HG03097 (cell line): ENCODE measurements around the gene MOB3B.

ENCODE experiments used
- ATAC-seq: cut with Tn5 transposase; IDR thresholded peaks from one replicate; pipeline ENCODE4 v1.9.1; 2021; ENCODE audit not compliant: unreplicated experiment, low FRiP score

MOB3B gene

GRCh38 chr9:27529316-27530278, at the start of gene MOB3B:
MOB3B (minus strand) TSS chr9:27529814; CDS start chr9:27455550, 74,264 bp downstream.
- ATAC-seq = peak; percentile 81

GRCh38 chr9:27573634-27574590, 44.3 kb upstream of the MOB3B start:
- ATAC-seq = peak; percentile 90

DNA sequence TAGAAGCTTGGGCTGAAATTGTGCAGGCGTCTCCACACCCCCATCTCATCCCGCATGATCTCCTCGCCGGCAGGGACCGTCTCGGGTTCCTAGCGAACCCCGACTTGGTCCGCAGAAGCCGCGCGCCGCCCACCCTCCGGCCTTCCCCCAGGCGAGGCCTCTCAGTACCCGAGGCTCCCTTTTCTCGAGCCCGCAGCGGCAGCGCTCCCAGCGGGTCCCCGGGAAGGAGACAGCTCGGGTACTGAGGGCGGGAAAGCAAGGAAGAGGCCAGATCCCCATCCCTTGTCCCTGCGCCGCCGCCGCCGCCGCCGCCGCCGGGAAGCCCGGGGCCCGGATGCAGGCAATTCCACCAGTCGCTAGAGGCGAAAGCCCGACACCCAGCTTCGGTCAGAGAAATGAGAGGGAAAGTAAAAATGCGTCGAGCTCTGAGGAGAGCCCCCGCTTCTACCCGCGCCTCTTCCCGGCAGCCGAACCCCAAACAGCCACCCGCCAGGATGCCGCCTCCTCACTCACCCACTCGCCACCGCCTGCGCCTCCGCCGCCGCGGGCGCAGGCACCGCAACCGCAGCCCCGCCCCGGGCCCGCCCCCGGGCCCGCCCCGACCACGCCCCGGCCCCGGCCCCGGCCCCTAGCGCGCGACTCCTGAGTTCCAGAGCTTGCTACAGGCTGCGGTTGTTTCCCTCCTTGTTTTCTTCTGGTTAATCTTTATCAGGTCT, 43.5 kb upstream of the MOB3B start, which contains the start of gene C9orf72:
Gene C9orf72 (minus strand): TSS at position 564 of the 716 bp plus-strand sequence. CDS start 6,361 bp downstream, outside the sequence.
- ATAC-seq = peak; percentile 70

GRCh38 chr9:27572566-27572917, 42.9 kb upstream of the MOB3B start:
- ATAC-seq = peak; percentile 19

DNA sequence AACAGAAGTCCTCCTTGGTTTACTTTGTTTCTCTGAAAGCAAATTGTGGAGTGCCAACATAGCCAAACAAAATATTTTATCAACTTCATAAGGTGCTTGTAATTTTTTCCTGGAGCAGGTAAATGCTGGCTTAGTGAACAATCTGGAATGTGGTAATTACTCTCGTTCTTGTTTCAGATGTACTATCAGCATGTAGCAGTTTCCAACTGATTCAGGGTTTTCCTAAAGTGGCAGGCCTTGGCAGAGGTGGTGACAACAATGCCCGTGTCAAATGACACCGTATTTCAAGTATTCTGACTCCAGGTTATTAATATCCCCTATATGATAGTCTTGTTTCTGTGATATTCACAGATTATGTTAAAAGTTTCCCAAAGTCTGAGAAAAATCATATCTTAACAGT, 42.4 kb upstream of the MOB3B start:
- ATAC-seq = no peak

DNA sequence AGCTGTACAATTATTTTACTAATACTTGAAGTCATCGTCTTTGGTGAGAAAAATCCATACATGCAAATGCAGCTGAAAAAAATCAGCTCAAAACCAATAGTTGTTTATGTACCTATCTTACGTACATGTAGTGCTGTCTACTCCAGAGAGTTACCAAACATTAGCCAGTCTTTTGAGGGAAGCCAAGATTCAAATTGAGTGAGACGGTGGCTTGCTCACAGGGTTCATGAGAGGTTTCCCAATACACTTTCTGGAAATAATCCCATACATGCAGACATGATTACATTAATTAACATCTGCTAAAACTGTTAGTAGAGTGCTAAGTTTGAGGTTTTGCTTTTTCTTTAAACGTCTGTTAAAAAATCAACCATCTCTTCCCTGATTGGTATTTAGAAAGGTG, 41.4 kb upstream of the MOB3B start:
- ATAC-seq = no peak

DNA sequence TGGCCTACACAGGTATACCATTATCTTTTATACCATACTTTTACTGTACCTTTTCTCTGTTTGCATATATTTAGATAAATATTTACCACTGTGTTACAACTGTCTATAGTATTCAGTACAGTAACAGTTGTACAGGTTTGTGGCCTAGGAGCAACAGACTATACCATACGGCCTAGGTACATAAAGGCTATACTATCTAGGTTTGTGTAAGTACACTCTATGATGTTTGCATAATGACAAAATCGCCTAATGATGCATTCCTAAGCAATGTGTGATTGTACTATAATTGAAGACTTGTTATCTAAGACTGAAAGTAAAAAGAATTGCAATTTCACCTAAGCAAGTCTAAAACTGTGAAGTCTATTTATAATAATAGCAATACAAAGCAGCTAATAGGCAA, 39.8 kb upstream of the MOB3B start:
- no peak for ATAC-seq

GRCh38 chr9:27566118-27566517, 36.5 kb upstream of the MOB3B start:
- no peak for ATAC-seq

DNA sequence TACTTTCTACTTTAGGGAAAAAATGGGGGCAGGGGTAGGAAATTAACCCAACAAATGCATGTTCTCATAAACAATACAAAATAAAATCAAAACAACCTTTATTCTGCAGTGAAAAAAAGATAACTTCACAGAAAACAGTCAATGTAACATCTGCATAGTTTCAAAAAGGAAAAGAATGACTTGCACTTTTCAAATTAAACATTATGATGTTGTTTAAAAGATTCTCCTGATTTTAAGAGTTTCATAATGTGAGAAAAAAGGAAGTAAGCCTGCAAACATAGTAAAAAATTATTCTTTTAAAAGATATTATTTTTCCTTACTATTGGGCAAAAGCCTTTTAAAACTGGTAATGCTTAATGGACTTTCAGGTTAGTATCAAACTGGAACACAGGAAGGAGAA, 36.1 kb upstream of the MOB3B start:
- ATAC-seq = no peak

- no peak for ATAC-seq
Observed at GRCh38 chr9:27564670-27565069, 35.1 kb upstream of the MOB3B start.

DNA sequence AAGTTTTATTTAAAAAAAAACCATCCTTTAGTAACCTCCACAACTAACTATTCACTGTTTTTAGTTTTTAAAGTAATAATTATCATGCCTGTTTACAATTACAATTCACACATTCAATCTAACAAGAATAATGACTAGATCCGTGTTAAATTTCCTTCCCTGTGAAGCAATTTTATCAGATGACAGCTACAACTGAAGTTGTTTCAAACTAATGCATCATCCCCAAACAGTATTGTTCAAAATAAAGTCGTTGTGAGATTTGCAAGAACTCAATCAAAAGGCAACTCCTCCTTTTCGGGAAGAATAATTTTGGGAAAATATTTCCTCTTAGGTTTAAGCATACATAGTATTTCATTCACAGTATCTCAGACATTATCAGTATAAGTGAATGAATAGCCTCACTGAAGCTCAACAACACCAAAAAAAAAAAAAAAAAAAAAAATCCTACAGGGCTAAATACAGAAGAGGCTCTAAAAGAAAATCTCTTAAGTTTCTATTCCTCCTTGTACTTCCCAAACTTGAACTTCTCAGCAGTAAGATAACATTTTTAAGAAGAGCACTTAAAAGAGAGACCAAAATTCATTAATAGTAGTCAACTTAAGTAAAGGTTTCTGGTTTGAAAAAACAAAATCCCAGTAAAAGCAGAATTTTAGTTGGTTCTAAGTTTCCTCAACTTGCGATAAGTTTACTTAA, 34.3 kb upstream of the MOB3B start:
- ATAC-seq = no peak

DNA sequence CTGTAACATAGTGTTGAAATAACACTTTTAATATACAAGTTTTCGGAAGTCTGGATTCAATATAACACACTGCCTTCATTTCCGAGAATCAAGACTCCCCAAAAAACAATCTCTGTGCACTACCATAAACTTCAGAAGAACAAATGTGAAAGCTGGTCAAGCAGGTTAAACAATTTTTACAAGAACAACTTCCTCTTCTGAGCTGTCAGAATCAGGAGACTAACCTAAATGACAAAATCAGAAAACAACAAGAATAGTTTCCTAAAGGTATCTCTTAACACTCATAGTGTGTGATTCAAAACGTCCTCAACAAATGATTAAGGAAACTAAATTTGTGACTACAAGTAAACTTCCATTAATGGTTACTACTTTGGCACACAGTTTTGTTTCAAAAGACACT, 32.1 kb upstream of the MOB3B start:
- ATAC-seq = no peak

DNA sequence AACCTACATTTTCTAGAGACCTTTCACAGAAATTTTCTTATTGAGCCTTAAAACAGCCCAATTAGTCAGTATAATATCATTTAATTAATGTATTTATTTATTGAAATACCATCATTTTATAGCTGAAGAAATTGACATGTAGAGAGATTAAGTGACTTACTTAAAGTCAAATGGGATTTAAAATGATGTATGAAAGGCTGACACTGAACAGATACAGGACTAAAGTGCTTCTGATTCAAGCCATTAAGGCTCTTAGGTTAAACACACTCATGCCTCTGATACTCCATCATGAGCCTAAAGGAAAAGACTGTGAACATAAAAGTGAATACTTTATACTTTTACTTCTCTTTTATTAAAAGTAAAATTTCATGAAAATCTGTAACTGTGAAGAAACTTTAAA, 30.8 kb upstream of the MOB3B start:
- ATAC-seq = no peak

DNA sequence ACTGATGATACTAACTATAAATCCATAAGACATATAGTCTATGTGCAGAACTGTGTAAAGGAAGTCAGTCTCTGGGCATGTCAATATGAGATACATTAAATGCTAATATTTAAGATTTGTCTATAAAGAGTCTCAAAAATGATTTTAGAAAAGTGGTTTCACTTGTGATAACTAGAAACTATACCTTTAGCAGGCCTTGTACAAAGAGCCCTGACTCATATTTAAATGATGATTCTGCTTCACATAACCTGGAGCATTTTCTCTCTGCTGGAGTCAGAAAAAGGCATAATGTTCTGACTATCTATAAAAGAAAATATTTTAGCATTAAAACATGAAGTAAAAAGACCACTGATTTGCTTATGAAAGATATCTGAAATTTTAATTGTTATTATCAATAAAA, 28.7 kb upstream of the MOB3B start:
- ATAC-seq = no peak

DNA sequence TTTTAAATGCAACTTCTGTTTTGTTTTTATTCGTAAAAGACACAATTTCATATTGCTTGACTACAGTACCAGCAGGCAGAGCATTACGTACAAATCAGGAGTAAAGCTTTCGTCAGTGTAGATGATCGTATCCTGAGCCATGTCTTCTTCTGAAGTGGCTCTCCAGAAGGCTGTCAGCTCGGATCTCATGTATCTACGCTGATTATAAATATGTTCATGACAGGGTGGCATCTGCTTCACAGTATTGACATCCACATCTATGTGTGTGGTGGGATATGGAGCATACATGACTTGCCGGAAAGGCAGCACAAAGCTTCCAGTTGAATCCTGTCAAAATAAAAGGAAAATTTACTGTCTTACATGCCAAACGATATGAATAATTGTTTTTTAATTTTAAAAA, 26.9 kb upstream of the MOB3B start:
- ATAC-seq = no peak

DNA sequence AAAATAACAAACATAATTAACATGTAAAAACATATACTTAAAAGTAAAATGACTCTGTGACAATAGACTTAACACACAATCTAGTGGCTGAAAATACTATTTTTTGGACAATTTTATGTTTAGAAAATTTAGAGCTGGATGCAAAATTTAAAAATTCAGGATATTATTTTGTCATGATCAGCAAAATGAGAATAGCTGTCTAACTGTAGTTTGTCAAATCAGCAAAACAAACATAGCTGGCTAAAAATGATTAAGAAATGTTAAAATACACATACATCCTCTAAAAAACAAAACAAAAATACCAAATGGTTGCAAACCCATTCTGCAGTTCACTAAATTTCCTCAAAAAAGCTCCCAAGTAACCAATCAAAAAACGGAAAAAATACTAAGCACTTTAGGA, 25.1 kb upstream of the MOB3B start:
- no peak for ATAC-seq

DNA sequence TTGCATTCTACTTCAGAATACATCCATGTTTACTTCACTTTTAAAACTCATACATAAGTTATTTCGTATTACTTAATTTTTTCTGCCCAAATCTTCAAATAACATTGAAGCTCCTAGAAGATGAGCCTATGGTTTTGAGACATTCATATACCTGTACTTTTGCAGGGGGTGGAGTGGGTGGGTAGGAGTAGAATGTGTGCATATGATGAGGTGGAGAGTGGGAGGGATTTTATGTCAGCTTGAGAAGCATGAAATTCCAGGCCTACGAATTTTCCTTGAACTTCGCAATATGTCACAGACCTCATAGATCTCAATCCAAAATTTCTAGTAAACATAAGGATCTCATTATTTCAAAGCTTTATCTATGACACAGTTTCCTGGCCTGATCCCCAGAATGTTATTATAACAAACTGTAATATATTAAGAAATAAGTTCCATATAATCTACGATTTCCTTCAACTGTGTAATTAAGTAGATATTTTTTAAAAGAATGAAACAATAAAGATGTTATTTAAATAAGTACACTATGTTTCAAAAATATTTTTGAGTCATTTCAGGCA, 19.7 kb upstream of the MOB3B start:
- no peak for ATAC-seq

DNA sequence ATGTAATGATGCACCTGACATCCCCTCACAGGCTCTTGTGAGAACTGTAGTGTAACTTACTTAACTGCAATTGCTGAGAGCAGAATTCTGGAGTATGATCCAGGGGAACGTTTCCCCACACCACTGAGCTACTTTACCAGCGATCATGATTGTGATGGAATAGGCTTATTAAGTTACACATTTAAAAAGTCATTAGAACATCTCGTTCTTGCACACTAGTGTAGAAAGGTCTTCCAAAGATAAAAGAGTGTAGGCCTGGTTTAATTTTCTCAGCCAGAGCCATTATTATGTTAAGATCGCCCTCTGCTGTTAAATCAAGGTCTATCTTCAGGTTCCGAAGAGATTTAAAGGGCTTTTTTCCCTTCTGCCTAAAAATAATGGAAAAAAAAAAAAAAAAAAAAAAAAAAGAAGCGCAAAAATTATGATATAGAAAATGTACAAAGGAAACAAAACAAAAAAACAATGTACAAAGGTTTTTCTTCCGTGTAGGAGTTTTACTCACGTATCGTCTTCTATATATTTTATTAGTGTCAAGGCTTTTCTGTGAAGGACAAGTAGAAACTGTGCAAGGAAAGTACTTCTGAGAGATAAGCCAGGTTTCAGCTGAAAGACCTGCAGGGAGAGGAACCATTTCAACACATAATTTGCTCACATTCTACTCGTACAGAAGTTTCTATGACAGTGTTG, 18.6 kb upstream of the MOB3B start:
- ATAC-seq = no peak

GRCh38 chr9:27545471-27545870, 15.9 kb upstream of the MOB3B start:
- no peak for ATAC-seq
